ENCODE results near the gene RAD51B.

RAD51B gene

GRCh38 chr14:68691792-68692118 is 872.2 kb downstream of the RAD51B start:
- TF ChIP-seq CTCF (IDR thresholded peaks at IDR 0.05; ENCODE audit: extremely low read depth, missing control alignments) = no peak
- no peak for DNase-seq (ENCODE audit: low spot score)

- DNase-seq (ENCODE audit: low spot score) = no peak
- no peak for TF ChIP-seq CTCF (IDR thresholded peaks at IDR 0.05; ENCODE audit: extremely low read depth, missing control alignments)
Observed at GRCh38 chr14:68692216-68692615, 872.6 kb downstream of the RAD51B start.

- DNase-seq (ENCODE audit: low spot score) = no peak
- no peak for TF ChIP-seq CTCF (IDR thresholded peaks at IDR 0.05; ENCODE audit: extremely low read depth, missing control alignments)
Observed at GRCh38 chr14:68692916-68693771, 873.6 kb downstream of the RAD51B start.

- no peak for DNase-seq (ENCODE audit: low spot score)
- no peak for TF ChIP-seq CTCF (IDR thresholded peaks at IDR 0.05; ENCODE audit: extremely low read depth, missing control alignments)
Observed at GRCh38 chr14:68693926-68694325, 874.3 kb downstream of the RAD51B start.

GRCh38 chr14:68694516-68695235 is 875.1 kb downstream of the RAD51B start:
- no peak for DNase-seq (ENCODE audit: low spot score)
- no peak for TF ChIP-seq CTCF (IDR thresholded peaks at IDR 0.05; ENCODE audit: extremely low read depth, missing control alignments)

- peak; percentile 88 for DNase-seq (ENCODE audit: low spot score)
- no peak for TF ChIP-seq CTCF (IDR thresholded peaks at IDR 0.05; ENCODE audit: extremely low read depth, missing control alignments)
Observed at GRCh38 chr14:68695326-68695768, 875.8 kb downstream of the RAD51B start.

GRCh38 chr14:68695856-68696255 is 876.3 kb downstream of the RAD51B start:
- TF ChIP-seq CTCF (IDR thresholded peaks at IDR 0.05; ENCODE audit: extremely low read depth, missing control alignments) = no peak
- no peak for DNase-seq (ENCODE audit: low spot score)

Data from GM20000 (cell line).